Transverse colon (tissue), 4 donors: Measurements from ENCODE around the gene VTN. TPM values are rescaled to one million over a fixed set of nuclear protein-coding genes. Genes with fewer than 3 reads are reported as not detected.

Experiments used
- DNase-seq: peaks from one replicate; pipeline ENCODE4 v3.0.0-alpha.2; 2019
- H3K27ac ChIP-seq, 4 donors: fragments of 200-600 bp; sonication (generic); 2 replicates each; pipeline ENCODE4 v1.5.1; 2016 to 2018; ENCODE audit warnings: inconsistent platforms in 4 of 4
- H3K27me3 ChIP-seq: fragments of 200-600 bp; sonication (generic); 2 replicates; pipeline ENCODE4 v1.5.1; 2017; ENCODE audit warnings: inconsistent platforms
- H3K36me3 ChIP-seq, 4 donors: fragments of 200-600 bp; sonication (generic); 2 replicates each; pipeline ENCODE4 v1.5.1; 2017 to 2019; ENCODE audit warnings: inconsistent platforms in 4 of 4
- H3K4me1 ChIP-seq, 4 donors: fragments of 200-600 bp; sonication (generic); 2 replicates each; pipeline ENCODE4 v1.5.1; 2017 to 2020; ENCODE audit warnings: inconsistent platforms in 4 of 4
- H3K4me3 ChIP-seq, 4 donors: fragments of 200-600 bp; sonication (generic); 1 replicate in 1 of 4; 2 replicates in 3 of 4; pipeline versions ENCODE4 v1.5.1 to v1.6.1; 2017 to 2019; ENCODE audit warnings: inconsistent platforms in 4 of 4
- H3K9me3 ChIP-seq, 2 donors: fragments of 200-600 bp; sonication (generic); 2 replicates each; pipeline ENCODE4 v1.5.1; 2017 to 2019; ENCODE audit warnings: inconsistent platforms in 2 of 2
- CTCF ChIP-seq, 5 experiments: fragments of 200-600 bp in 3 of 5; fragments of 450-650 bp in 2 of 5; sonication (generic) in 3 of 5; IDR thresholded peaks; 1 replicate in 2 of 5; 2 replicates in 3 of 5; pipeline ENCODE4 v1.5.1; 2016 to 2017; ENCODE audit warnings: antibody characterized with exemption in 5 of 5, inconsistent platforms in 3 of 5, mild to moderate bottlenecking in 2 of 5, moderate library complexity in 1 of 5
- EP300 ChIP-seq: sonication (generic); formaldehyde crosslinking; IDR thresholded peaks from one replicate; pipeline ENCODE4 v1.6.1; 2017; ENCODE audit warnings: antibody characterized with exemption, low read depth
- POLR2A ChIP-seq: fragments of 450-650 bp; IDR thresholded peaks from one replicate; pipeline ENCODE4 v1.6.1; 2016; ENCODE audit warnings: antibody characterized with exemption, mild to moderate bottlenecking, moderate library complexity
- POLR2AphosphoS5 ChIP-seq, 3 donors: sonication (generic); formaldehyde crosslinking; IDR thresholded peaks; one replicate each; pipeline ENCODE4 v1.6.1; 2016; ENCODE audit warnings: antibody characterized with exemption in 3 of 3
- WGBS, 2 donors: methylation state at CpG; one replicate each; pipeline ENCODE4 v1.1.5; 2018; ENCODE audit warnings: low coverage in 1 of 2; 5-methylcytosine and 5-hydroxymethylcytosine counted together
- in situ Hi-C, 4 donors: fragments of 200-750 bp; cut with MboI; loops; one replicate each; pipeline versions ENCODE4 v1.15.0 to v1.15.1; 2017; ENCODE audit warnings: low sequenced_read_pairs in 3 of 4, low pct_ligation_motif_present in 1 of 4, low pct_unique_long_range_greater_than_20kb in 1 of 4
- intact Hi-C: fragments of 100-400 bp; cut with DNase I; formaldehyde crosslinking; loops from one replicate; pipeline ENCODE4 v1.15.1; 2023; ENCODE audit warnings: low total_unique reads
- total RNA-seq, 4 donors: library from RNA; depleted of rRNA; stranded (reverse); fragments of >200 nt; gene quantifications; one replicate each; pipeline ENCODE4 v1.1.0, GENCODE V29; 2016

Gene VTN
- total RNA-seq, 4 donors from 2014 or later: not detected

DNA sequence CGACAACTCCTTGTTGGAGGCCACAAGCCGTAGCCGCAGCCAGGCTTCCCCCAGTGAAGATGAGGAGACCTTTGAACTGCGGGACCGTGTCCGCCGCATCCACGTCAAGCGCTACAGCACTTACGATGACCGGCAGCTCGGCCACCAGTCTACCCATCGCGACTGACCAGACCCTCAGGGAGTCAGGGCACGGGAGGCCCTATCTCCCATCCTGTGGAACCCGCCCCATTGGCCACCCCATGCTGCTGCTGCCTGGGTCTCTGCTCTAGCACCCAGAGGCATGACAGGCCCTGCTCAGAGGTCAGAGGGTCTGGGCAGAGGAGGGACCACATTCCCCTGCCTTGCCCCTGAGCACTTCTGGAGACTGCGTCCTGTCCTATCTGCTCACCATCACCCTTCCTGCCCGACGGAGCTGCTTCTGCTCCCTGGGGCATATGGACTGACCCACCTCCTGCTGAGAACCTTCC is 25.6 kb downstream of the VTN start:
- intact Hi-C loops (no loop called here), in situ Hi-C loops (no loop called here)
- no peaks in the 10 kb centered on the region for H3K27me3 ChIP-seq
- no peaks in the 10 kb centered on the region for H3K9me3 ChIP-seq
- DNase-seq: no peak
- no peaks in the 10 kb centered on the region for H3K4me1 ChIP-seq
- peaks cover 0 to 55% (median 31%) of the 10 kb centered on the region in 4 donors for H3K36me3 ChIP-seq
- H3K27ac ChIP-seq: no peak overlapping the region
- 95 to 100% methylated on average over 3 to 19 of the region's 19 CpGs for WGBS, 2 donors
- no peak for TF ChIP-seq CTCF (IDR thresholded peaks at IDR 0.05)
- no peak for TF ChIP-seq EP300
- no peak for TF ChIP-seq POLR2AphosphoS5 (IDR thresholded peaks at IDR 0.05)
- no peak for TF ChIP-seq POLR2A
- no peak overlapping the region for H3K4me3 ChIP-seq

DNA sequence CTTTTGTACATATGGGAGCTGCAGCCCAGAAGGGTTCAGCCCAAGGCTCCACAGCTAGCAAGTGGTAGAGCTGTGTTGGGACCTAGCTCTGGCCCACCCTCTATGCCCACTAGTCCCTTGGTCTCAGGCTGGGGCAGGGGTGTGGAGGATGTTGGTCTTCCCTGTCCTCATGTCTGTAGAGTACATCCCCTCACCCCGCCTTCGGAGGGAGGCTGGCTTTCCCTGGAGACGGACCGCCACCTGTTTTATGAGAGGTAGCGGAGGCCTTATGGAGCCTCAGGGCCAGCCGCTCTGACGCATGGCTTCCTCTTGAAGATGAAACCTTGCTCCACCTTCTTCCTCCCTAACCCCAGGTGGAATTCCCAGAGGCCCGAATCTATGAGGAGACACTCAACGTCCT is 26.1 kb downstream of the VTN start:
- peaks cover 0 to 55% (median 30%) of the 10 kb centered on the region in 4 donors for H3K36me3 ChIP-seq
- no peak overlapping the region for H3K4me3 ChIP-seq
- no peaks in the 10 kb centered on the region for H3K4me1 ChIP-seq
- no peak overlapping the region for H3K27ac ChIP-seq
- H3K27me3 ChIP-seq: no peaks in the 10 kb centered on the region
- in situ Hi-C loops: no loop called here
- intact Hi-C loops: no loop called here
- DNase-seq: no peak
- H3K9me3 ChIP-seq: no peaks in the 10 kb centered on the region
- no peak for TF ChIP-seq EP300
- no peak for TF ChIP-seq POLR2A
- TF ChIP-seq POLR2AphosphoS5 (IDR thresholded peaks at IDR 0.05): no peak
- TF ChIP-seq CTCF (IDR thresholded peaks at IDR 0.05): no peak
- 85 to 90% methylated on average over 2 to 9 of the region's 9 CpGs for WGBS, 2 donors

GRCh38 chr17:28343491-28343932 is 26.6 kb downstream of the VTN start:
- Histone ChIP-seq H3K4me1 (no peaks in the 10 kb centered on the region), H3K9me3 (no peaks in the 10 kb centered on the region), H3K27me3 (no peaks in the 10 kb centered on the region), H3K27ac (no peak overlapping the region), H3K36me3 (peaks cover 0 to 54% (median 28%) of the 10 kb centered on the region in 4 donors), H3K4me3 (no peak overlapping the region)
- intact Hi-C loops: no loop called here
- in situ Hi-C loops: no loop called here
- TF ChIP-seq POLR2AphosphoS5 (IDR thresholded peaks at IDR 0.05) (no peak), CTCF (IDR thresholded peaks at IDR 0.05) (no peak), POLR2A (no peak), EP300 (no peak)
- no peak for DNase-seq
- WGBS, 2 donors: 81 to 92% methylated on average over 2 to 10 of the region's 10 CpGs

DNA sequence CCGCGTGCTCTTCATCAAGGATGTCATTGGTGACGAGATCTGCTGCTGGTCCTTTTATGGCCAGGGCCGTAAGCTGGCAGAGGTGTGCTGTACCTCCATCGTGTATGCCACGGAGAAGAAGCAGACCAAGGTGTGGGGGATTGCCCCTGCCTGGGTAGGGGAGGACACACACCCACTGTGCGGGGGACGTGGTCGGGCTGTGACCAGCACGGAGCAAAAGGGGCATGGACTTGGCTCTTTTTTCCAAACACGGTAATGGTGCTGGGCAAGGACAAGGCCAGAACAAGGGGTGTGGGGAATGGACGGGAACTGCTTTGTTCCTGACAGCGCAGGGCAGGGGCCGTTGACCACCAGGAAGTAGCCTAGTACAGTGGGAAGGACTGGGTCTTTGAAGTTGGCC is 27.8 kb downstream of the VTN start:
- peaks cover 0 to 10% (median under 1%) of the 10 kb centered on the region in 4 donors for H3K4me1 ChIP-seq
- WGBS, 2 donors: 88% methylated on average over 14 of the region's 14 CpGs; no CpG with 5 or more reads in 1 of the 2 donors
- in situ Hi-C loops: no loop called here
- no peaks in the 10 kb centered on the region for H3K27me3 ChIP-seq
- no peak for DNase-seq
- H3K9me3 ChIP-seq: no peaks in the 10 kb centered on the region
- H3K36me3 ChIP-seq: peaks cover 0 to 42% (median 23%) of the 10 kb centered on the region in 4 donors
- TF ChIP-seq CTCF (IDR thresholded peaks at IDR 0.05) (no peak), EP300 (no peak), POLR2AphosphoS5 (IDR thresholded peaks at IDR 0.05) (no peak), POLR2A (no peak)
- no peak overlapping the region for H3K4me3 ChIP-seq
- intact Hi-C loops: no loop called here
- H3K27ac ChIP-seq: no peak overlapping the region
